KOPT-K1 (cell line): ENCODE measurements around the gene GIMD1.
"Not testable (repeated sequence)": the region's sequence is repeated elsewhere in the genome, so short reads cannot be mapped to it uniquely, and the experiment has no call there.

Source experiments
- H3K27ac ChIP-seq: fragments of 200-600 bp; sonication (generic); 2 replicates; pipeline ENCODE4 v1.5.1; 2016; ENCODE audit warnings: antibody characterized with exemption, mild to moderate bottlenecking, low read depth, low read length; ENCODE audit not compliant: poor library complexity, severe bottlenecking
- H3K36me3 ChIP-seq: fragments of 200-600 bp; sonication (generic); 2 replicates; pipeline ENCODE4 v1.5.1; 2017; ENCODE audit warnings: antibody characterized with exemption, mild to moderate bottlenecking, low read length, moderate library complexity; ENCODE audit not compliant: insufficient read depth
- H3K9me3 ChIP-seq: fragments of 200-600 bp; sonication (generic); 2 replicates; pipeline ENCODE4 v1.5.1; 2017; ENCODE audit warnings: antibody characterized with exemption, low read length, mild to moderate bottlenecking; ENCODE audit not compliant: insufficient read depth, poor library complexity, severe bottlenecking

GIMD1 gene

DNA sequence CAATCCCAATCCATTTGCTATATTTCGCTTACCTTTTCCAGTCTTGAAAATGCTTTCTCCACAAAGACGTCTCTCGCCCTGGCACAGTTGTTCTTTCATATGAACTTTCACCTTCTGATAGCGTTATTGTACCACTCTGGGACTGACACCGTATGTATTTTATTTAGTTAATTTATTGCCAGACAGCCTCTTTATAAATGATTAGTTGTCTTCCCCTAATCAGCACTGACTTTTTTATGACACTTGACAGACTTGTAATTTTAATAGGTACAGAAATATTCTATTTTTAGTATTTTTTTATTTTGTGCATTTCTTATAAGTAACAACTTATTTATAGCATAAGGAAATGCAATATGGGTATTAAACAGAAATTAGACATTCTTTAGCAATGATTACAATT is at the start of gene GIMD1:
Gene GIMD1, minus strand, starts transcription at position 101 of the 400 bp plus-strand sequence. CDS start 1,343 bp downstream, outside the sequence.
- Histone ChIP-seq H3K9me3 (no peaks in the 10 kb centered on the region), H3K27ac (no peak within 1 kb of the TSS), H3K36me3 (no peaks in the 10 kb centered on the region)

DNA sequence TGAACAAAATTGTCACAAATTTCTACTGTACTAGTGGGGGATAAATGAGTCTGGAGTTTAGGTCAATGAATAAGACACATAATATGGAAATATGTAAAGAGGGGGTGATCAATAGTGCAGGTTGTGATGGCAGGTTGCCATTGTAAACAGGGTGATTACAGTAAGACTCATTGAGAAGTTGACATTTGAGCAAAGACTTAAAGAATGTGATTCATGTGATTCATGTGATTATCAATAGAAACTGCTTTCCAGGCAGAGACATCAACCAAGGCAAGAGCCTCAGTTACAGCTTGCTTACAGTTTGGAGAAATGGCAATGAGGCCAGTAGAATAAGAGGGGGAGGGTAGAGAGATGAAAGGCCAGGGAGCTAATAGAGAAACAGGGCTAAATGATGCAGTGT is 45.8 kb upstream of the GIMD1 start:
- Histone ChIP-seq H3K27ac (no peak overlapping the region), H3K9me3 (no peaks in the 10 kb centered on the region)

DNA sequence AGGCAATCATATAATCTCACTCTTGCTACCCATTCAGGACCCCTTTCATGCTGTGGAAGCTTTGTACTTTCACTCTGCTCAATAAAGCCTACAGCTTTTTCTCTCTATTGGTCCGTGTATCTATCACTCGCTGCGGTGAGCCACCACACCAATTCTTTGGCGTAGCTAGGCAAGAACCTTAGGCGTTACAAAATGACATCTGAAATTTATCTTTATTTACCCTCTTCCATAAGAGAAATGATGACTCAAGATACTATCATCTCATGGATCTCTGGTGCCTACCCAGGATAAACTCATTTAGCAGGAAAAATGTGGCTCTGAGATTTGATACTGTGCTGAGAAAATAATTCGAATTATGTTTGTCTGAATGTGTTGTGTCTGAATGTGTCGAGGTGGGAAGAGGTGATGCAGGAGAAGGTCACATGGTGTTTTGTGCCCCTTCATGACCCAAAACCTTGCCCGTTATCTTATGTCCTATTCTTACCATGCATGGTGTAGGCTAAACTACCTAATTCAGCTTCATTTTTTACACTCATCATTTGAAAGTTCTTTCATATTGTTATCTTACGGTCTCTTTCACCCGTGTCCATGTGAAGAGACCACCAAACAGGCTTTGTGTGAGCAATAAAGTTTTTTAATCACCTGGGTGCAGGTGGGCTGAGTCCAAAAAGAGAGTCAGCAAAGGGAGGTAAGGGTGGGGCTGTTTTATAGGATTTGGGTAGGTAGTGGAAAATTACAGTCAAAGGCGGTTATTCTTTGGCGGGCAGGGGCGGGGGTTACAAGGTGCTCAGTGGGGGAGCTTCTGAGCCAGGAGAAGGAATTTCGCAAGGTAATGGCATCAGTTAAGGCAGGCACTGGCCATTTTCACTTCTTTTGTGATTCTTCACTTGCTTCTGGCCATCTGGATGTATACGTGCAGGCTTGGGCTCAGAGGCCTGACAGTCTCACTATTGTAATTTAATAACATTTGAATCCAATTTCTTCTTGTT is 41.6 kb upstream of the GIMD1 start:
- no peak overlapping the region for H3K27ac ChIP-seq
- H3K36me3 ChIP-seq, result no peaks in the 10 kb centered on the region
- H3K9me3 ChIP-seq, result no peaks in the 10 kb centered on the region

More for the DNA sequence above, 45.8 kb upstream of the GIMD1 start:
- H3K36me3 ChIP-seq, result no peaks in the 10 kb centered on the region

DNA sequence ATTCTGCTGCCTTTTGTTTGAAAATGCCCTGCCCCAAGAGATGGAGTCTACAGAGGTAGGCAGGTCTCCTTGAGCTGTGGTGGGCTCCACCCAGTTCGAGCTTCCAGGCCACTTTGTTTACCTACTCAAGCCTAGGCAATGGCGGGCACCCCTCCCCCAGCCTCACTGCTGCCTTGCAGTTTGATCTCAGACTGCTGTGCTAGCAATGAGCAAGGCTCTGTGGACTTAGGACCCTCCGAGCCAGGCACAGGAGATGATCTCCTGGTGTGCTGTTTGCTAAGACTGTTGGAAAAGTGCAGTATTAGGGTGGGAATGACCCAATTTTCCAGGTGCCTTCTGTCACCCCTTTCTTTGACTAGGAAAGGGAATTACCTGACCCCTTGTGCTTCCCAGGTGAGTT is 39.4 kb upstream of the GIMD1 start:
- H3K9me3 ChIP-seq, H3K27ac ChIP-seq, H3K36me3 ChIP-seq: not testable (repeated sequence)

DNA sequence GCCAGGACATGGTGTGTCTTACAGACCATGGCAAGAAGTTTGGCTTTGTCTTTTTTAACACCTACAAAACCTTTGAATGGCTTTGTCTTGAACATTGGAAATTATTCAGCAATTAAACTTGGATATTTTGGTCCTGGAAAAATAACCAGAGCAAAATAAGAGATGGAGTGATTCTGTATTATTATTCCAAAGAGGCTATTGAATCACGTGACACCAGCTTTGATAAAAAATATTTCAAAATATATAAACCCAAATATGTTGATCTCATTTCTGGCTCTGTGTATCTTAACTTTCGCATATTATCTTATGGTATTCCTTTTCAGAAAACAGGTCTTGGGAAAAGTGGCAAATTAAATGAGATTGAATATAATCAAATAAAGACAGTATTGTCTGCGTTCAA is 32.6 kb upstream of the GIMD1 start:
- Histone ChIP-seq H3K9me3 (peaks cover 7% of the 10 kb centered on the region), H3K36me3 (no peaks in the 10 kb centered on the region), H3K27ac (no peak overlapping the region)

- H3K36me3 ChIP-seq, H3K27ac ChIP-seq: not testable (repeated sequence)
- H3K9me3 ChIP-seq, result peaks cover 10% of the 10 kb centered on the region
Measured at GRCh38 chr4:106398898-106399297, 30.3 kb upstream of the GIMD1 start.

DNA sequence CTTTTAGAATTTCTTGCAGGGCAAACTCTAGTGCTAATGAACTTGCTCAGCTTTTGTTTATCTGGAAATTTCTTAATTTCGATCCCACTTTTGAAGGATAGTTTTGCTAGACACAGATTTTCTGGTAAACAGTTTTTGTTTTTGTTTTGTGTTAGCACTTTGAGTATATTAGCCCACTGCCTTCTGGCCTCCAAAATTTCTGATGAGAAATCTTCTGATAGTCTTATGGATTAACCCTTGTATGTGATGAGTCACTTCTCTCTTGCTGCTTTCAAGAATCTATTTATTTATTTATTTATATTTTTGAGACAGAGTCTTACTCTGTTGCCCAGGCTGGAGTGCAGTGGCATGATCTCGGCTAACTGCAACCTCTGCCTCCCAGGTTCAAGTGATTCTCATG is 27.0 kb upstream of the GIMD1 start:
- H3K36me3 ChIP-seq, result no peaks in the 10 kb centered on the region
- H3K9me3 ChIP-seq, result peaks cover 10% of the 10 kb centered on the region
- H3K27ac ChIP-seq, result no peak overlapping the region

- Histone ChIP-seq H3K9me3 (peaks cover 19% of the 10 kb centered on the region), H3K27ac (no peak overlapping the region), H3K36me3 (no peaks in the 10 kb centered on the region)
Measured at GRCh38 chr4:106385853-106386393, 17.3 kb upstream of the GIMD1 start.

DNA sequence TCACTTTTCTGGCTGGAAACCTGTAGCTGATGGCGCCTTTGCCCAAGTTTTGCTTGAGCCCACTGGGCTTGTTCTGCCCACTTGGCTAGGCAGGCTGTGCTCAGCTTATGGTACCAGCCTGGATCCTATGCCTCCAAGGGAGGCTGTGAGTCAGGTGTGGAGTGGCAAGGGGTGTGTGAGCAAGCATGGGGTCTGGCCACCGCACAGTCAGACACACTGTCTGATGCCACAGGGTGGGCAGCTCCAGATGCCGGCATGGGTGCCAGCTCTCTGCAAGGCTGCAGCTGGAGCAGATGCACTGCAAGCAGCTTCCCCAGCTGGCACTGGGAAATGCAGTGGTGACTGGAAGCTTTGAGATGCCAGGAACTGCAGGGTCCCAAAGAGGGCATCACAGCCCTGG is 16.3 kb upstream of the GIMD1 start:
- H3K36me3 ChIP-seq, result no peaks in the 10 kb centered on the region
- no peak overlapping the region for H3K27ac ChIP-seq
- H3K9me3 ChIP-seq, result peaks cover 19% of the 10 kb centered on the region

DNA sequence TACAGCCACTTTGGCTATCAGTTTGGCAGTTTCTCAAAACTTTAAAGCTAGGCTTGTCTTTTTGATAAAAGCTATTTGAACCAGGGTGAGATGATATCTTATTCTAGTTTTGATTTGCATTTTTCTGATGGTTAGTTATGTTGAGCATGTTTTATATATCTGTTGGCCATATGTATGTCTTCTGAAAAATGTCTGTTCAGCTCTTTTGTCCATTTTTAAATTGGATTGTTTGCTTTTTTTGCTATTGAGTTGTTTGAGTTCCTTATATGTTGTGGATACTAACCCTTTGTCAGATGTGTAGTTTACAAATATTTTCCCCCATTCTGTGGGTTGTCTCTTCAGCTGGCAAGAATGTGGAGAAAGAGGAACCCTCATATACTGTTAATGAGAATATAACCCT is 11.6 kb upstream of the GIMD1 start:
- Histone ChIP-seq H3K9me3 (peaks cover 6% of the 10 kb centered on the region), H3K27ac (no peak overlapping the region), H3K36me3 (no peaks in the 10 kb centered on the region)

GRCh38 chr4:106373026-106373425 is 4.4 kb upstream of the GIMD1 start:
- Histone ChIP-seq H3K36me3 (no peaks in the 10 kb centered on the region), H3K27ac (no peak overlapping the region)

DNA sequence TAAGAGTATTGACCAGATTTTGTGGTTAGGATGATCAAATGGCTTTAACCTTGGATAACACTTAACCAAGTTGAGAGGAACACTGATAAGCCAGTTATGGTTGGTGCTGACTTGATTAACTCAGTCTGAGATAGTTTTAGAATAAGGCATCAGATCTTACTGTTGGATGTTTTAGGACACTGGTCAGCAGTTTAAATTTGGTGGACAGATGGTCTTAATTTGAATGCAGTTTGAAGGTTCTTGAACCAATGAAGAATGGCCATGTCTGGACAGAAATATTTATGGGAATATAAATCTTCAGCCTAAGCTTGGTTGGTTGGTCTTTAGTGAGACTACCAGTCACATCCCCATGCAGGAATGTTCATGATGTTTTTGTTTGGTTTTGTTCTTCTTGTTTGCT is 2.6 kb upstream of the GIMD1 start:
- H3K9me3 ChIP-seq, result no peaks in the 10 kb centered on the region
- no peak overlapping the region for H3K27ac ChIP-seq
- H3K36me3 ChIP-seq, result no peaks in the 10 kb centered on the region

More at GRCh38 chr4:106373026-106373425, 4.4 kb upstream of the GIMD1 start:
- no peaks in the 10 kb centered on the region for H3K9me3 ChIP-seq

DNA sequence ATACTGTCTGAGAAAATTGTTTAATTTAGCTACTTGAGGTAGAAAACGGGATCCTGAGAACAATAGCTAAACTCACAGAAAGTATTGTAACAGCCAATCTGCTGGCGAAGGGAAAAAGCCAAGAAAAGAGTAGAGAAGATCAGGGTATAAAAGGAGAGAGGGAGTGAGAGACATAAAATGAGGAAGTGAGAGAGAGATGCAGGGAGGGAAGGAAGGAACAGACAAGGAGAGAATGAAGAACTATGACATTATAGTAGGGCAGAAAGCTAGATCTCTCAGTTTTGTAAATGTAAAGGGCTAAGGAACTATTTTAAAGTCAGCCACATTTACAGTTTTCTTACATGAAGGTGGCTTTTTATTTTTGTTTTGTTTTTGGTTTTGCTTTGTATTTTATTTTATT is 1.6 kb upstream of the GIMD1 start:
- no peak overlapping the region for H3K27ac ChIP-seq
- no peaks in the 10 kb centered on the region for H3K9me3 ChIP-seq
- no peaks in the 10 kb centered on the region for H3K36me3 ChIP-seq

DNA sequence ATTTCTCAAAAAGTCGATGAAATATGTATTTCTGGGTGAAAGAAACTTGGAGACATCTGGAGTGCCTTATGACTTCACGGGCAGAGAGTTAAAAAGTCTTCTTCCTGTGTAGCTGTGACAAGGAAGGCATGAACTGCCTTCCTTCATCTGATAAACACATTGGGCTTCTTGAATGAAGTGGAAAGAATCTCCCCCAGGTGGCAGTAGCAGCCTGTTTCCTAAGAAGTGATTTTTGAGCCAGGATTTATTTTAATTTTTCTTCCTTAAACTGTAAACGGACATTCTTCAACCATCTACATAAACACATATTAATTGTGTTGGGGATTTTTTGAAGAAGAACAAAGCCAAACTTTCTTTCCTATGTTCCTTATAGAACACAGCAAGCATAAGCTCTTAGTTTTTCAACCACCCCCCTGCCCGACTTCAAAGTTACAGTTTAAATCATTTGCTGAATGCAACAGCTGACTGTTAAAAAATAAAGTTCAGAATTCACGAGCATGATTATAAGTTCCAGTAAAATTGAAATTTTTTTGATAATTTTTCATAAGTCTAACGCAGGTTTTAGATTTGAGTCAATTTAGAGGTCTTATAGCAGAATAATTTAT is 980 bp upstream of the GIMD1 start:
- Histone ChIP-seq H3K27ac (no peak overlapping the region), H3K9me3 (no peaks in the 10 kb centered on the region), H3K36me3 (no peaks in the 10 kb centered on the region)

DNA sequence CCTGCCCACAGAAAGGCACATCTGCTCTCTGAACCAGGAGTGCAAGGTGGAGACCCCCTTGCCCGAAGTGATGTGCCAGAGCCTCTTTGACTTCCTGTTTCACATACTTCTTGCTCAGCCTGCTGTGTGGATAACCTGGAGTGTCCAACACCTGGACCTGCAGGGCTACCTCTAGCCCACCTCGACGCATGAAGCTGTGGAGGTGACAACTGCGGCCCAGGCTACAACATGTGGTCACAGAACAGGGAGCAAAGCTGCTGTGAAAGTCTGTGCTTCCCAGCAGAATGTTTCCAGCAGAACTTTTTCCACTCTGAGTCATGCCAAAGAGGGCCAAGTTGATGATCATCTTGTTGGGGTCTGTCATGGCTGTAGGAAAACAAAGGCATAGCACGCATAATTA is 1.5 kb downstream of the GIMD1 start:
- Histone ChIP-seq H3K27ac (no peak overlapping the region), H3K36me3 (no peaks in the 10 kb centered on the region), H3K9me3 (no peaks in the 10 kb centered on the region)
